Activated CD8-positive, alpha-beta memory T cell treated with anti-CD3 and anti-CD28 coated beads, Interleukin-2, amount 50 U/mL, for 1 hour (primary cell): ENCODE data around the gene GRIK1.

Source experiments
- DNase-seq: peaks from one replicate; pipeline ENCODE4 v3.0.0-alpha.2; 2020; ENCODE audit errors: extremely low read depth

Gene GRIK1

DNA sequence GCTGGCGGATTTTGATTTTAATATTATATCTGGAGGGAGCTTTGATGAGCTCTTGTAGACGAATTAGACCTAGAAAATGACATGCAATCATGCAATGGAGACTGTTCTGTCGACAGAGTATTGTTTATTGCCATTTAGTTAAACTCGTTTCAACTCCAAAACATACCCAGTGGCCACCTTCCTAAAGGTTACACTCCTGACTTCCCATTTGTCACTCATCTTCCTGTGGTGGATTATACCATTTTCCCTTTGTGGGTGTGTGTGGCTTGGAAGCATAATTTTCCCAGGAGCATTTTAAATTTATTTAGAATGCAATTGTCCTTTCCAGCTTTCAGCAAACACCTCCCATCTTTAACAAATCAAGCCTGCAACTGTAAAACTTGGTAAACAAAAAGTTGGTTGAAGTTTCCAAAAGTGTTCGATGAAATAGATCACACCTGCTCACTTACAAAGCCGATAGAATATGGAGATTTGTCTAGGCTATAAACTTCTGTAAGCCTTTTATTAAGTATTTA, 266.6 kb downstream of the GRIK1 start:
- no peak for DNase-seq

DNA sequence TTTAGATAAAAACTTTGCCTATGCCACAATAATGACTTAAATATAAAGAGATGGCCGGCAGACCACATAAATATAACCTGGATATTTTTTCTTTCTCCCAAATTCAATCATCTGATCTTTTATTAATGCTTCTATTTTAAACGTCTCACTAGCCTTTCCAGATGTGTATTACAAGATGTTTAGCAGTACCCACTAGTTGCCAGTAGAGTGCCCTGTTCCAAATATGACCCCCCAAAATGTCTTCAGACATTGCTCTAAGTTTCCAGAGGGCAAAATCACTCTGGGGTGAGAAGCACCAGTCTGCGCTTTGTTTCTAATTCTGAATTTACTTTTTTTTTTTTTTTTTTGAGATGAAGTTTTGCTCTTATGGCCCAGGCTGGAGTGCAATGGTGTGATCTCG, 268.1 kb downstream of the GRIK1 start:
- DNase-seq: no peak

DNA sequence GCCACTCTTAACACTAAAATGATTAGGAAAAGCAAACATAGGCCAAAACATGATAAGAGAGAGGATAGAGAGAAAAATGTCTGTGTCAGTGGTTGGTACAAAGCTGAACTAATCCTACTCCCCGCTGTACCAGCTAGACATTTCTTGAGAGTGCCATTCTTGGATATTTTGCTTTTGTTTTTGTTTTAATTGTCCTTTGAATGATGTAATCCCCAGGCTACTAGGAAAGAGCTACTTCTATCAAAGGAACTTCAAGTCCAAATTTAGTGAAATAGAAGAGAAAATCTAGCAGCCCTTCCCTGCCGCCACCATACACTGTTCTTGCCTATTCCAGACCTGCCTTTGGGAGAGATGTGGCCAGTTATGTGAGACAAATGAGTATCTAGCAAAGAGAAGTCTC, 269.6 kb downstream of the GRIK1 start:
- DNase-seq: no peak

DNA sequence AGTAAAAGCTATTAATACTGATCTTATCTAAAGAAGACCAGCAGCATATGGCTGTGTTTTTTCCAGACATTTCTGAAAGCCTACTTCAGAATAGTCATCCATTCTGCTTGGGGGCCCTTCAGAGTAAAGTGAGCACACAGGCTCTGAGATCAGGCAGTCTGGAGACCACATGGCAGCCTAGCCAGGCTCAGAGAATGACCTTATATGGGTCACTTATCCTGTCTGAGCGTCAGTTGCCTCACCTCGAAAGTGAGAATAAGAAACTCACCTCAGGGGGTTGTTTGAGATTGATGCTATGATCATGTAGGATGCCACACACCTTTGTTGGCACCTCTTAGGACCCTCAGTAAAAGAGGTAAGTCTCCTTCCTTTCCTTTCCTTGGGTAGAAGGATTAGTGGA, 270.4 kb downstream of the GRIK1 start:
- no peak for DNase-seq

DNA sequence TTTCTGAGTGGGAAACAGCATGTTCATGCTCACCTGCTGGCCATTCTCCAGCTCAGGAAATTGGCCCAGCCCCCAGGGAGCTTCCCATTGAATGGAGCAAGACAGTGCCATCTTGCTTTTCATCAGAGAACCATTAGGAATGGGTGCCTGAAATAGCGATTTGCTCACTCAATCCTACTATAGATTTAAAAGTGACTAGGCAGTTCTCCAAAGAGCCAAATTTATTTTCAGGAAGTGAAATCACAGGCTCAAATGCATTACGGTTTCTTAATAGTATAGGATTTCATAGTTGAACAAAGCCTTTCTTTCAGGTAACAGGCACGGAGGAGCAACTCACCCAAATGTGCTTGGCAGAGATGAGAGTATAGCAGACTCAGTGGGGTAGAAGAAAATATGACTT, 272.1 kb downstream of the GRIK1 start:
- DNase-seq: no peak

DNA sequence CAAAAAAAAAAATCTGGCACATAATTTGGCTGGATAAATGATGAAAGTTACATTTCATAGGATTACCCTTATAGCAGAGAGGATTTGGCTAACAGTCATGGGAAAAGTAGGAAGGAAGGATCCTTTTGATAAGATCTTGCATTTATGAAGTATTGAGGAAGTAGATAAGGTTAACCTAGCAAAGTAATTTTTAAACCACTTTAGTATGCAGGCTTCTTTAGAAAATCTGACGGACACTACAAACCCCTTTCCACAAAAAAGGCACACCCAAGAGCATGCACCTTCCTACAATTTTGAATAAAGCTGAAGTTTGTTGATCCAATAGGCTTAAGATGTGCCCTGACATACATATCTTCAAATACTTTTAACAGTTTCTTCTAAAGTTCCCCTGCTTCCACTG, 275.2 kb downstream of the GRIK1 start:
- DNase-seq: no peak

DNA sequence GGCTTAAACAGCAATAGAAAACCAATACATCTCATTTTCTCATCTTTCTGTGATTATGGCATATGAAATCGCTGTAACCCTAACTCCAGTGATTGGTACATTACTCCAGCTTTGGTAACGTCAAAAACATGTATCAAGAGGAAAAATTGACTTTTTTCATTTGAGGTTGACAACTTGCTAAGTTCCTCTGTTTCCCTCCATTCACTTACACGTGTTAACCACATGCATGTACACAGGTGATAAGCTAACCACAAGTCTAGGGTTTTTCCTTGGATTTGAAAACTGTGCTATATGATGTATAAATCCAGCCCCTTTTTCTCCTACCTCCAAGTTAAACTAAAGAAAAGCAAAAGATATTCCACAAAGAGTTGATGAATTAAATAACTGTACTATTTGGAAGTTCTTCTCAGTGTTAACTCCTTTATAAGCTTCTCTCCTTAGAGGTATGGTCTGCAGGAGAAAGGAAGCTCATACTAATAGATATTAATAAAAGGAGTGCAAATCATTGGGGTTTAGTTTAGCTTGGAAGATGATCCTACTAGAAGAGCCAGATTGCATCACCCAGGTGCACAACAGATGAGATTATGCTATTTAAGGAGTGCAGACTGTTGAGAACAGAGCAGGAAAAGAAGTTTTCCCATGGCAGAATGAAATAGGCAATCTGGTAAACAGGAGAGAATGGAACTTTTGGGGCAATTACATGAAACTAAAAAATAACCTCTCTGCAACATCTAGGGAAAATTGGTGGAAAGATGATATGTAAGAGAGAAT, 277.9 kb downstream of the GRIK1 start:
- no peak for DNase-seq

DNA sequence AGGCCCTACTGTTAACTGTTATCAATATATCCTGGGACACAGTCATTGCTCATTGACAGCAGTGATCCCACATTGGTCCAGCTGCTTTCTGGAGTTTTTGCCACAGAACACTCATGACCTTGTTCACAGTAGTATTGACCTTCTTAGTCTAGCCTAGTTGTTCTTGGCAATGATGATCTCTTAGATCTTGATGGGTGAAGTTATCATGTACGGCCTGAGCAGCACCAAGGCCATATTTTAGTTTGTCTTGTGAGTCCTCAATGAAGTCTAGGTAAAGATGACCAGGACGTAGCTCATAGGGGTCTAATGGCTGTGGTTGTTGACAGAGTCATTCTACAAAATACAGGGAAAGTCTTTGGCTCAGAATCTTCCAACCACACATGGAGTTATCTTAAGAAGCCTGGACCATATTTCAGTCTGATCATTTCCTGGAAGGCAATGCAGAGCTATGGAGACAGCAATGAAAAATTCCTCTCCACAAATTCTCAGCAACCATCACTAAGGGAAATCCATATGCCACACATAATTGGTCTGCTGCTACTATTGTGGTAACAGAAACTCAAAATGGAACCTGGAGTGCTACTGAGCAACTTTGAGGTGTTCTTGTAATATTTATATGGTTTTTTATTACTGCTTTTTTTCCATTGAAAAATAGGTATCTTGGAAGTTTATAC, 279.6 kb downstream of the GRIK1 start:
- no peak for DNase-seq

DNA sequence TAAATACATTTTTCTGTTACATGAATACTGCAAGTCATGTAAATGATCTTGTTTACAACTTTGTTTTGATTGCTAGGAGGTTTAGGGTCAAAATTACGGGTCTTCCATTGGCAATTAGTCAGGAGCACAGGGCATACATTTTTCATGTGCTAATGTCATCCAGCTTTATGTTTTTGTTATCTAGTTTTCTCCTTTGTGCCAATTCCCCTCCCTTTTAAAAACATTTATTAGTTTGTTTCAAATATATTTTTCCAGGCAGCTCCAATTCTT, 280.9 kb downstream of the GRIK1 start:
- no peak for DNase-seq

DNA sequence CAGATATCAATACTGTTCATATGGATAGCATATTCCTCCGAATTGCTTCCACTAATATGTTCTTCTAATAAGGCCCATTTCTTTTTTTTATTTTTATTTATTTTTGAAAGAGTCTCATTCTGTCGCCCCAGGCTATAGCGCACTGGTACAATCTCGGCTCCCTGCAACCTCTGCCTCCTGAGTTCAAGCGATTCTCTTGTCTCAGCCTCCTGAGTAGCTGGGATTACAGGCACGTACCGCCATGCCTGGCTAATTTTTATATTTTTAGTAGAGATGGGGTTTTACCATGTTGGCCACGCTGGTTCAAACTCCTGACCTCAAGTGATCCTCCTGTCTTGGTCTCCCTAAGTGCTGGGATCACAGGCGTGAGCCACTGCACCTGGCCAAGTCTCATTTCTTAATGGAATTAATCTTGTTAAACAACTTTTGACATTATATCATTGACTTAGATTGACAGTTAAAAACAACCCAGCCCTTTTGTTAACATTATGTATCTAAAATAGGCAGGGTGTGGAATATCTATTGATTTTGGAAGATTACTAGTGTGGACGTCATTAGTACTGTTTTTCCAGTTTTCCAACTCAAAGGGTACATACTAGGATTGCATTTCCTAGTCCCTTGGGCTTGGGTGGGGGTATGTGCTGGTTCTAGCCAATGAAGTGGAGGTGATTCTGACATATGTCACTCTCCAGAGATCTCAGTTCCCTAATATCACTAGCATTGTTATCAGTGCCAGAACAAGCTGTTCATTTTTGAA, 281.4 kb downstream of the GRIK1 start:
- DNase-seq: no peak

DNA sequence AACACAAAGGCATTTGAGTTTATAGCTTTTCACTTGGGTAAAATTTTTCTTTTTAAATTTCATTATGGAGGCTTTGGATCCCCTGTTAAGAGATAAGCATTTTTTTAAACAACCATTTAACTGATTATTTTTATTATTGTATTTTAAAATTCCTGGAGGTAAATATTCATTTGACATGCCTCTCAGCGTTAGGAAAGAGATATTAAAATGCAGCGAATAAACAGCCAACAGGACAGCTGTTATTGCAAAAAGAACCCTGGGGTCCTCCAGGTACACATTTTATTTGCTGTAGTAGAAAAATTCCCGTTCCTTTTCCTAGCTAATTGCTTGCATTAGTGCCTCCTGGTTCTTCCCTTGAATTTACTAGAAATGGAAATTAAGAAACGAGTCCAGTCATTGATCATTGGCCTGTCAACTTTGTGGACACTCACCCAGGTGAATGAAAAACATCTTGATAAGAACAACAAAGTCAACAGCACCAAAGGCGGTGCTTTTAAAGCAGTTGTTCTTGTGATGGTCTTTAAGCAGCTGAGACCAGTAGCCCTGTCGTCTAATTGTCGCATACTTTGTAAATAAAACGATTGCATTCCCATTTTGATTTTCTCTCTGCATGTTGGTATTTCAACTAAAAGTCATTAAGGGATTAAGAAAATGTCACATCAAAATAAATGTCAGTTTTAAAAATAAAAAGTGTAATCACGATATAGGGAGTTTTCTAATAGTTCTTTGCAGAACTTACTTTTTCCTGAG, 282.4 kb downstream of the GRIK1 start:
- DNase-seq: no peak

DNA sequence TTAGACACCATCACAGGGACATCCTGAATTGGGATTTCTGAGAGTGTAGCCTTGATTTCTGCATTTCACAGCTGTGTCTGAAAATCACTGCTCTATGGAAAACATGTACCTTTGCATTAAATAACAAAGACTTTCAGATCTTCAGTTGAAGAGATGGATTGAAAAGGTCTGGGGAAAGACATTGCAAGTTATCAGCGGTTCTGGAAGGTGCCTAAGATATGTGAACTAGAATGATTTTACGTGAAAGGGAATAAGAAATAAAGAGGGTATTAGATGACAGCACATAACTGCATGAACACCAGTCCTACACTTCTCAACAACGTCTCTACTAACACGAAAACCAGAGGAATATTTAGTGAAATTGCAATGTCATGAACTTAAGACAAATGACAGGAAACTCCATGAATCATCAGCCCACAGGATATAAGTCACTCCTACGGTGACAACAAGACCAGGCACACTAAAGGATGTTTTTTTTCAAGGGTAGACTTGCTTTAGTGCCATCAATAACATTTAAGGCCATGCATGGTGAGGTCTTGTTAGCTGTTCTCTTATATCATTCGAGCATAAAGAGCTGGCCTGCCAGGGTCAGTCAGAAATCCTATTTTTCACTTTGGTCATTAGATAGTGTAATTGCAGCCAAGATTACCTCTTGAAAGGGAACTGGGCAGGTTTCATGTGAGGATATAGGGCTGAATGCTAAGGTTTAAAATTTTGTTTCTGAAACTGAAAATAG, 283.1 kb downstream of the GRIK1 start:
- no peak for DNase-seq

DNA sequence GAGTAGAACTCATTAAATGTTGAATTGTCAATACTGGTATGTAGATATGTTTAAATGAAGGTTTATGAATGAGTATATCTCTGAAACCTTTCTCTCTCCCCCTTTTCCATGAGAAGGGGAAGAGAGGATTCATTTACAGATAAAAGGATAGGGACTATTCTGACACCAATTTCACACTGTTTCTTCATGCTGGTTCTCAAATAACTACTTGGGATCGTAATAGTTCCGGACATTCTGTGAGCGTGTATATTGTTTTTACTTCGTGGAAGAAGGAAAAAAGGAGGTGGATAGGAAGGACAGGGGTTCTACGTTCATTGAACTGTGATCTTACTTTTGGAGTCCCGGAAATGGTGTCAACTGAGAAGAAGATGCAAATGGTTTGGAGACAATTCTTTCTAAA, 284.2 kb downstream of the GRIK1 start:
- DNase-seq: no peak

DNA sequence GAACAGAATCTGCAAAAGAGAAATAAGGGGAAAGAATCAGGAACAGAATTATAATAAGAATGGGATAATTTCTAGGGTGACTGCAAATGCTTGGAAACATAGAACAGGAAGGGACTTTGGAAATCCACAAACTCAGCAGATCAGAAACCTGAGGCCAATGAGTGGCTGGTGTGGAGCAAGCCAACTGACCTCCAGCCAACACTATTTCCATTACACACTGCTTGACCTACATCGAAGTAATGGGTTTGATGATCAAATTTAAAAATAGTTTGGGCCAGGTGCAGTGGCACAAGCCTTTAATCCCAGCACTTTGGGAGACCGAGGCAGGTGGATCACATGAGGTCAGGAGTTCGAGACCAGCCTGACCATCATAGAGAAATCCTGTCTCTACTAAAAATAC, 284.9 kb downstream of the GRIK1 start:
- DNase-seq: no peak

DNA sequence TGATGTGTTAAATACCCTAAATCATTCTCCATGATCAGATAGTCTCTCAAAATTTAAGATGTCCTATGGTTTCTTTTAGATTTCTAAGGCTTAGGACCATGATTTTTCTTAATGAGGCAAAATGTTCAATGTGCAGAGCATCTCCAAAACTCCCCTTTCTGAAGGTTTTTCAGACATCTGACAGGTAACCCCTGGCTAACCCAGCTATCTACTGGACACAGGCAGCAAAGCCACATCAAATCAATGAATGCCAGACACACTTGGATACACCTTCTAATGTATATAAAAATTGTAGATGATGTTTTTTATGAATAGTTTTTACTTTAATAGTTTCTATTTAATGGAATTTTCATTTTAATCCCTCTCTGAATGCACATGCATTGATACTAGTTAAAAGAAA, 285.6 kb downstream of the GRIK1 start:
- DNase-seq: no peak

DNA sequence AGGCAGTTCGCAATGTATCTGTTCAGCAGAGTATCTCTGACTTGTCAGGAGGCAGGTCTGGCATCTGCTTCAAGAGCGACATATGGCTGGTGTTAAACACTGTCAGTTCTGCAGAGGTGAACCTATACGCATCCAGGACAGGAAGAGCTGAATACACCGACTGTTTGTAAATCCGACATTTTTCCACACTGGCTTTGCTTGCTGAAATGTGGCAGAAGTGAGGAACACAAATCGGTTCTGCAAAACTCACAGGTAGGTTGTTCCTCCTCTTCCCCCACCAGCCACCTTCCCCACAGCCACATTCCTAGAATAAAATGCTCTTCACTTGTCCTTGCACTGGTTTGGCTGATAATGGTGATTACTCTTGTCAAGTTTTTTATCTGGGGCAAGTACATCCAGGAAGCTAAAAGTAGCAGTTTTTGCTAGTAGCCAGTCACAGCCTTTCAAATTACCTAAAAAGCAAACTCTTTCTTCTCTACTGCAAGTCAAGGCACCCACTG, 289.2 kb downstream of the GRIK1 start:
- DNase-seq: no peak

DNA sequence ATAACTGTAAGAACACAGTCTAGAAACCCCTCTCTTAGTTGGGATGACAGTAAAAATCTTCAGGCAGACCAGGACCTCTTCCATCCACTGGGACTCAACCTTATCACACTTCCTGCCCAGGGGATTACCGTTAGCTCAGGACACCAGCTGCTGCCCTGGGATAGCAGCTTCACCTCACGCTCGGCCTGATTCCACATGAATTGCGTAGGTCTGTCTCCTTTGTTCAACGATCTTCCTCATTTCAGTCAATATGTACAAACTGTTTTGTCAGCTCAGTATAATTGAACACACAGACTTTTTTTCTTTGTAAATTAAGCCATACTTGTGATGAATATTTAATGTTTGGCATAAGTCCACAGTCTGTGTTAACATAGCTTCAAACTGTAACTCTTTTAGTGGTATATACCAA, 290.4 kb downstream of the GRIK1 start:
- no peak for DNase-seq

DNA sequence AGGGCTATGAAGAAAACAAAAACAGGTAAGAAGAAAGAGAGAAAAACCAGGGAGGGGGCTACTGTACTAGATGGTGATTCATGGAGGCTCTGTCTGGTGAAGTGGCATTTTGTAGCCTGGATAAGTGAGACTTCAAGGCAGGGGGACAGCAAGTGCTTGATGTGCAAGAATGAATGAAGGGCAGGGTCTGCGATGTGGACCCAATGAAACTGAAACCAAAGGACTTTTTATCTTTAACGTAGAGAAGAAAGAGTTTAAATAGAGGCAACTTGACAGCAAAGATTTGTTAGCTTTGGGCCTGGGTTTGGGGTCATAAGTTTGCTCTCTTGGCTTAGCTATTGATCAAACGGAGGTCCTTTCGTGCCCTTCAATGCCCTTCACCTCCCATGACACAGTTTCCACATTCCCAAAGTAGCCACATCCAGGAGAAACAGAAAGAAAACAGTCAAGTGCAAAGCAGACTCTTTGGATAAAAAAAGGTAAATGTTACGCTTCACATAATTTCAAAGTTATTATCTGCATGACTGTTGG, 291.0 kb downstream of the GRIK1 start:
- no peak for DNase-seq

DNA sequence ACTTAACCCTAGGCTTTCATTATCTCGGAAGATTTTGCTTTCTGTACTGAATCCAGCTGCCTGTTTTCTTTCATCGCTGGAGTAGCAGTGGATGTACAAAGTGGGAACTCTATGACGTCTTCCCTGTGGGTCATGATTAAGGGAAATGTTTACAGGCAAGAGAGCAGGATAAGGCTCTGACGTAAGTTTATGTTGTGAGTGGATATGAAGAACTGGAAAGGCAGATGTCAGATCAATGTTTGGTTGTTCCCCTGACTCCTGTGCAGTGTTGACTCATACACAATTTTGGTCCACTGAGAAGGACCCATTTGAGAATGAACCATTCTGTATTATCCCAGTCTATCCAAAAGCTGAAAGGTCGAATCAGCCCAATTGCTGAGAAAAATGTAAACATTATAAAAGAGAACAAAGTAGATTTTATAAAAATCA, 292.4 kb downstream of the GRIK1 start:
- no peak for DNase-seq

DNA sequence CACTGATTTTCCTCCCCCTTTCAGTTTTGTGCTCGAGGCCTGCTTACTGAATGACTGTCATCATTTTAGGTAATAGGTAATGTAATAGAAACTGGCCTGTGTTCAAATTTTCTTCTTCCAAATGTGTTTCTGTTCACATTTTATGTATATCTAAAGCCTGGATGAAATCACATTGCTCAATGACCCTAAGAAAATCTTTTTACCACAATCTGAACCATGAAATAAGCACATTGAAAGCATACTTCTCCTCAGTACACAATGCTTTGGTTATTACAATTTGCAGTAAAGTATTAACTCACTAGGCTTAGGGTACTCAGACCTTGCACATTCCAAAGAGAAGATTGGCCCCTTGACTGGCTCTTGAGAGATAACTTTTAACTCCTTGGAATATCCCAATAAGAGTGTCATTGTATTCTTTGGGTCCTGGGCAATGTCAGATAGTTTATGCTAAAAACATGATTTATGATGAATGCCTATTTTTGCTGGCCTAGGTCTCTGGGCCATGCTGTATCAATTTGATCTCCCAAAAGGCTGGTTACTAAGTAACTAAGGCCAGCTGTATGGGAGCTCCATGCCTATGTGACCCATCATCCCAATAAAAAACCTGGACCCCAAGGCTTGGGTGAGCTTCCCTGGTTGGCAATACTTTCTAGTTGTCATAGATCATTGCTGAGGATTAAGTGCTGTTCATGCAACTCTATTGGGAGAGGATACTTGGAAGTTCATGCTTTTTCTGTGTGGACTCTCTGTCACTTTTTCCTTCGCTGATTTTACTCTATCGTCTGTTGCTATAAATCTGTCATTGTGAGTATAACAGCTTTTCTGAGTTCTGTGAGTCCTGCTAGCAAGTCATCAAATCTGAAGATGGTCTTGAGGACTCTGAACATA, 293.9 kb downstream of the GRIK1 start:
- no peak for DNase-seq
